WTC11 (cell line): ENCODE data around the gene CNTNAP2. TPM values are rescaled to one million over a fixed set of nuclear protein-coding genes. Genes with fewer than 3 reads are reported as not detected.

ENCODE experiments used
- ATAC-seq: fragments of 200-7000 bp; cut with Tn5 transposase; 2 replicates; pipeline ENCODE4 v1.10.0; 2021; ENCODE audit warnings: mild to moderate bottlenecking, moderate library complexity
- CTCF ChIA-PET: fragments of 300-600 bp; sonication (Branson Sonifier 250); formaldehyde crosslinking; loops from one replicate; lab custom pipeline; 2021; ENCODE audit warnings: antibody characterized with exemption; lab: Charles Lee
- POLR2A ChIA-PET: fragments of 350-600 bp; sonication (Branson Sonifier 250); formaldehyde crosslinking; loops from one replicate; lab custom pipeline; 2021; ENCODE audit warnings: antibody characterized with exemption; lab: Charles Lee
- DNase-seq: peaks from one replicate; pipeline ENCODE4 v3.0.0; 2021; ENCODE audit warnings: low spot score
- H3K27ac Mint-ChIP-seq: 2 replicates; pipeline ENCODE4 v1.8.0; 2021; ENCODE audit warnings: mixed read lengths
- H3K27me3 Mint-ChIP-seq: 2 replicates; pipeline ENCODE4 v1.8.0; 2021; ENCODE audit warnings: low read depth, mild to moderate bottlenecking, moderate library complexity, mixed read lengths
- H3K36me3 Mint-ChIP-seq: 2 replicates; pipeline ENCODE4 v1.8.0; 2021; ENCODE audit warnings: mixed read lengths
- H3K4me1 Mint-ChIP-seq: 2 replicates; pipeline ENCODE4 v1.8.0; 2022; ENCODE audit warnings: mixed read lengths
- H3K4me3 Mint-ChIP-seq: 2 replicates; pipeline ENCODE4 v1.8.0; 2021; ENCODE audit warnings: mild to moderate bottlenecking, moderate library complexity, mixed read lengths
- H3K9me3 Mint-ChIP-seq: 2 replicates; pipeline ENCODE4 v1.8.0; 2021; ENCODE audit warnings: mixed read lengths
- AR ChIP-seq: fragments of 250-450 bp; sonication (Bioruptor Pico); IDR thresholded peaks from 2 replicates; pipeline ENCODE4 v1.9.0; 2021; ENCODE audit warnings: mild to moderate bottlenecking
- ESRRA ChIP-seq: sonication (generic); formaldehyde crosslinking; IDR thresholded peaks from 2 replicates; pipeline ENCODE4 v1.8.1; 2022; ENCODE audit warnings: mild to moderate bottlenecking, missing genetic modification reagents, borderline replicate concordance
- IRF1 ChIP-seq: sonication (generic); formaldehyde crosslinking; IDR thresholded peaks from 2 replicates; pipeline ENCODE4 v1.8.0; 2023; ENCODE audit warnings: missing genetic modification reagents
- JUN ChIP-seq: sonication (generic); formaldehyde crosslinking; IDR thresholded peaks from 2 replicates; pipeline ENCODE4 v1.8.0; 2023; ENCODE audit warnings: mild to moderate bottlenecking, missing genetic modification reagents
- RELA ChIP-seq: sonication (generic); formaldehyde crosslinking; IDR thresholded peaks from 2 replicates; pipeline ENCODE4 v1.8.1; 2022; ENCODE audit warnings: missing genetic modification reagents, mild to moderate bottlenecking, borderline replicate concordance
- RORB ChIP-seq: fragments of 250-450 bp; sonication (Bioruptor Pico); IDR thresholded peaks from 2 replicates; pipeline ENCODE4 v1.9.0; 2021; ENCODE audit warnings: mild to moderate bottlenecking
- SMAD3 ChIP-seq: sonication (generic); formaldehyde crosslinking; IDR thresholded peaks from 2 replicates; pipeline ENCODE4 v1.8.0; 2022; ENCODE audit warnings: missing genetic modification reagents, mild to moderate bottlenecking, borderline replicate concordance
- ZNF138 ChIP-seq: sonication (generic); formaldehyde crosslinking; conservative IDR thresholded peaks from 2 replicates; pipeline ENCODE4 v1.8.1; 2022; ENCODE audit warnings: mild to moderate bottlenecking, moderate library complexity, missing genetic modification reagents
- ZNF263 ChIP-seq: sonication (generic); formaldehyde crosslinking; IDR thresholded peaks from 2 replicates; pipeline ENCODE4 v1.8.1; 2022; ENCODE audit warnings: low read depth, mild to moderate bottlenecking, moderate library complexity, missing genetic modification reagents
- ZNF317 ChIP-seq: sonication (generic); formaldehyde crosslinking; IDR thresholded peaks from 2 replicates; pipeline ENCODE4 v1.8.1; 2023; ENCODE audit warnings: low read depth, mild to moderate bottlenecking, moderate library complexity, missing genetic modification reagents, borderline replicate concordance
- ZNF416 ChIP-seq: fragments of 250-450 bp; sonication (Bioruptor Pico); IDR thresholded peaks from 2 replicates; pipeline ENCODE4 v1.9.0; 2021; ENCODE audit warnings: mild to moderate bottlenecking, inconsistent platforms
- ZNF512 ChIP-seq: sonication (generic); formaldehyde crosslinking; IDR thresholded peaks from 2 replicates; pipeline ENCODE4 v1.8.1; 2022; ENCODE audit warnings: missing genetic modification reagents, borderline replicate concordance
- total RNA-seq: library from RNA; stranded (reverse); gene quantifications from 3 replicates; pipeline ENCODE4 v1.2.3, GENCODE V29; 2021
- TF ChIP-seq, protein P1 (sequence below): sonication (generic); formaldehyde crosslinking; IDR thresholded peaks from 2 replicates; pipeline ENCODE4 v1.8.1; 2022; ENCODE audit warnings: mild to moderate bottlenecking, missing genetic modification reagents, moderate library complexity, borderline replicate concordance
- TF ChIP-seq, protein P2 (sequence below): fragments of 250-450 bp; sonication (Bioruptor Pico); IDR thresholded peaks from 2 replicates; pipeline ENCODE4 v1.8.0; 2021; ENCODE audit warnings: mild to moderate bottlenecking
- TF ChIP-seq, protein P3 (sequence below): sonication (generic); formaldehyde crosslinking; IDR thresholded peaks from 2 replicates; pipeline ENCODE4 v1.8.1; 2023; ENCODE audit warnings: mild to moderate bottlenecking, missing genetic modification reagents, moderate library complexity
- TF ChIP-seq, protein P4 (sequence below): sonication (generic); formaldehyde crosslinking; IDR thresholded peaks from 2 replicates; pipeline ENCODE4 v1.8.1; 2023; ENCODE audit warnings: mild to moderate bottlenecking, missing genetic modification reagents

The CNTNAP2 gene
- total RNA-seq, 1 experiment from 2014 or later = 63.8 TPM

DNA sequence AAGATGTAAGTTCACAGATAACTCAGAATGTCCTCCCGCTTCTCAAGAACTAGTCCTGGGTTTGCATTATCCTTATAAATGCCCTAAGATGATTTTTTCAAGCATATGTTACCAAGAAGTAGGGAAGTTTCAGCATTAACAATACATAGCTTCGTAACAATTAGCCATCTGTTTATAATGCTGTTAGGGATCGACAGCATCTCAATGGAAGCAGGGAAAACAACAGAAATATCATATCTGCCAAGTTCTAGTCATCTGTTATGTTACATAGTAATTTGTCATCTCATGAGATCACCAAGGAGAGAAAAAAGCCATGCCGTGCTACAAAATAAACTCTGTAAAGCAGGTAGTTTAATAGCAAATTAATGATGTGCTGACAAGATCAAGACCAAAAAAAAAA is 1742.4 kb downstream of the CNTNAP2 start:
- peaks cover 11% of the 10 kb centered on the region for H3K4me1 Mint-ChIP-seq
- H3K27ac Mint-ChIP-seq = peak overlapping the region; percentile 24; the same call in 1 of the 2 replicates
- H3K9me3 Mint-ChIP-seq = peaks cover 8% of the 10 kb centered on the region
- CTCF ChIA-PET = no interaction called here
- no peak overlapping the region for H3K4me3 Mint-ChIP-seq
- POLR2A ChIA-PET = interaction anchor here (0.6 to 0.9 kb wide), 2 partner anchors 15 to 888 kb away, joined by 3 read pairs; no protein-coding TSS in a partner anchor
- DNase-seq (no peak), ATAC-seq (no peak)
- no peaks in the 10 kb centered on the region for H3K27me3 Mint-ChIP-seq
- no peak for TF ChIP-seq ZNF263 (CRISPR knock-in tag)
- TF ChIP-seq, protein P1, sequence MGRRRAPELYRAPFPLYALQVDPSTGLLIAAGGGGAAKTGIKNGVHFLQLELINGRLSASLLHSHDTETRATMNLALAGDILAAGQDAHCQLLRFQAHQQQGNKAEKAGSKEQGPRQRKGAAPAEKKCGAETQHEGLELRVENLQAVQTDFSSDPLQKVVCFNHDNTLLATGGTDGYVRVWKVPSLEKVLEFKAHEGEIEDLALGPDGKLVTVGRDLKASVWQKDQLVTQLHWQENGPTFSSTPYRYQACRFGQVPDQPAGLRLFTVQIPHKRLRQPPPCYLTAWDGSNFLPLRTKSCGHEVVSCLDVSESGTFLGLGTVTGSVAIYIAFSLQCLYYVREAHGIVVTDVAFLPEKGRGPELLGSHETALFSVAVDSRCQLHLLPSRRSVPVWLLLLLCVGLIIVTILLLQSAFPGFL (CRISPR knock-in tag) = no peak
- TF ChIP-seq JUN (CRISPR knock-in tag) = no peak
- no peak for TF ChIP-seq RORB
- TF ChIP-seq, protein P2, sequence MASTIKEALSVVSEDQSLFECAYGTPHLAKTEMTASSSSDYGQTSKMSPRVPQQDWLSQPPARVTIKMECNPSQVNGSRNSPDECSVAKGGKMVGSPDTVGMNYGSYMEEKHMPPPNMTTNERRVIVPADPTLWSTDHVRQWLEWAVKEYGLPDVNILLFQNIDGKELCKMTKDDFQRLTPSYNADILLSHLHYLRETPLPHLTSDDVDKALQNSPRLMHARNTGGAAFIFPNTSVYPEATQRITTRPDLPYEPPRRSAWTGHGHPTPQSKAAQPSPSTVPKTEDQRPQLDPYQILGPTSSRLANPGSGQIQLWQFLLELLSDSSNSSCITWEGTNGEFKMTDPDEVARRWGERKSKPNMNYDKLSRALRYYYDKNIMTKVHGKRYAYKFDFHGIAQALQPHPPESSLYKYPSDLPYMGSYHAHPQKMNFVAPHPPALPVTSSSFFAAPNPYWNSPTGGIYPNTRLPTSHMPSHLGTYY (CRISPR knock-in tag) = no peak
- TF ChIP-seq ZNF138 (CRISPR knock-in tag) = no peak
- no peak for TF ChIP-seq IRF1 (CRISPR knock-in tag)
- TF ChIP-seq RELA (CRISPR knock-in tag) = no peak
- no peak for TF ChIP-seq ZNF317 (CRISPR knock-in tag)
- TF ChIP-seq, protein P3, sequence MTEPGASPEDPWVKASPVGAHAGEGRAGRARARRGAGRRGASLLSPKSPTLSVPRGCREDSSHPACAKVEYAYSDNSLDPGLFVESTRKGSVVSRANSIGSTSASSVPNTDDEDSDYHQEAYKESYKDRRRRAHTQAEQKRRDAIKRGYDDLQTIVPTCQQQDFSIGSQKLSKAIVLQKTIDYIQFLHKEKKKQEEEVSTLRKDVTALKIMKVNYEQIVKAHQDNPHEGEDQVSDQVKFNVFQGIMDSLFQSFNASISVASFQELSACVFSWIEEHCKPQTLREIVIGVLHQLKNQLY (CRISPR knock-in tag) = no peak
- TF ChIP-seq ZNF416 (CRISPR knock-in tag) = no peak
- no peak for TF ChIP-seq SMAD3 (CRISPR knock-in tag)
- no peak for TF ChIP-seq AR (CRISPR knock-in tag)
- TF ChIP-seq, protein P4, sequence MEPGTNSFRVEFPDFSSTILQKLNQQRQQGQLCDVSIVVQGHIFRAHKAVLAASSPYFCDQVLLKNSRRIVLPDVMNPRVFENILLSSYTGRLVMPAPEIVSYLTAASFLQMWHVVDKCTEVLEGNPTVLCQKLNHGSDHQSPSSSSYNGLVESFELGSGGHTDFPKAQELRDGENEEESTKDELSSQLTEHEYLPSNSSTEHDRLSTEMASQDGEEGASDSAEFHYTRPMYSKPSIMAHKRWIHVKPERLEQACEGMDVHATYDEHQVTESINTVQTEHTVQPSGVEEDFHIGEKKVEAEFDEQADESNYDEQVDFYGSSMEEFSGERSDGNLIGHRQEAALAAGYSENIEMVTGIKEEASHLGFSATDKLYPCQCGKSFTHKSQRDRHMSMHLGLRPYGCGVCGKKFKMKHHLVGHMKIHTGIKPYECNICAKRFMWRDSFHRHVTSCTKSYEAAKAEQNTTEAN = no peak
- no peak for TF ChIP-seq ZNF512 (CRISPR knock-in tag)
- no peak for TF ChIP-seq ESRRA
- peaks cover 4% of the 10 kb centered on the region; the same call in 1 of the 2 replicates for H3K36me3 Mint-ChIP-seq
